ENCODE results near the gene DLX6. TPM values are rescaled to one million over a fixed set of nuclear protein-coding genes. Genes with fewer than 3 reads are reported as not detected.

Gene DLX6
- total RNA-seq, 1 donor: 1.1 TPM

DNA sequence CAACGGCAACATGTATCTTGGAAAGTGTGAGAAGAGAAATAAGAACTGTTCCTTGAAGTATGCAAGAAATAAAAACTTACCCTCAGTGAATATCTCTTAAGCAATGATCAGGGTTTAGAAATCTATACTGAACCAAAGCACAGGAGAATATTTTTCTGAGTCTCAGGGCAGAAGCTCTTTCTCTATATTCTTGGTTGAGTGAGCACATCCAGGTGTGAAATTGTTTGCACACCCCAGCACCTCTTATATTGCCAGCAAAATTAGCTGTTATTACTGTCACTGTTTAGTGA, 8.4 kb downstream of the DLX6 start:
- peaks cover 9% of the 10 kb centered on the region for H3K27me3 ChIP-seq (ENCODE audit: insufficient read depth, low read length)

DNA sequence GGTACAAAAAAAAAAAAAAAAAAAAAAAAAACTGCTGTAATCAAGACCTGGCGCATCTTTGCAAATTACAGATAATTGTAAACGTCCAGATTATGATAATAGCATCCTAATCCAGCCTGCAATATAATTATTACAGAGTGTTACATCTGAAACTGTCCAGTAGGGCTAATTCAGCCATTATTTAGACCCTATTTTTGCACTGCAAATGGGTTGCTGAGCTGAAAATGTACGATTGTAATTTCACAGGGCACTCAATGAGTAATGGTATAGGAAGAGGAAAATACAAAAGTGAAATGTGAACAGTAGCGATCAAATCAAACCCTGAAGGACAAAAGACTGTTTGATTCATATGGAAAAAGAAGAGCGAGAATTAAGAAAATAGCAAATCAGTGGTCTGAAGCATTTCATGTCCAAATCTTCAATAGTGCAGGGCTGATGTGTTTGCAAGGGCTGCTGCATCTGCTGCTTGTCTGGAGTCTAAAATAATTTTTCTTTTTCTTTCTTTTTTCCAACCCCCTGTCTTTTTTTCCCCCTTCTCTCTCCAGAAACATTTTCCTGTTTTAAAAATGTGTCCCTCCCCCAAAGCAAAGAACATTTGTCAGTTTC, 8.9 kb downstream of the DLX6 start:
- Histone ChIP-seq H3K9me3 (ENCODE audit: low read depth, low read length) (no peaks in the 10 kb centered on the region), H3K4me2 (ENCODE audit: insufficient read depth, low read length) (no peak overlapping the region), H3K79me2 (ENCODE audit: insufficient read depth, low read length) (peaks cover under 1% of the 10 kb centered on the region), H2AFZ (ENCODE audit: low read length) (no peak overlapping the region), H4K20me1 (ENCODE audit: insufficient read depth, low read length) (no peaks in the 10 kb centered on the region), H3K4me1 (ENCODE audit: insufficient read depth, low read length) (peaks cover 22% of the 10 kb centered on the region), H3K27me3 (ENCODE audit: insufficient read depth, low read length) (peaks cover 9% of the 10 kb centered on the region), H3K27ac (ENCODE audit: low read depth, low read length) (no peak overlapping the region), H3K4me3 (ENCODE audit: insufficient read depth, low read length) (no peak overlapping the region), H3K36me3 (ENCODE audit: insufficient read depth, low read length) (no peaks in the 10 kb centered on the region)
- no peak for DNase-seq (ENCODE audit: insufficient read length, low spot score, missing footprints)
- TF ChIP-seq, protein P1, sequence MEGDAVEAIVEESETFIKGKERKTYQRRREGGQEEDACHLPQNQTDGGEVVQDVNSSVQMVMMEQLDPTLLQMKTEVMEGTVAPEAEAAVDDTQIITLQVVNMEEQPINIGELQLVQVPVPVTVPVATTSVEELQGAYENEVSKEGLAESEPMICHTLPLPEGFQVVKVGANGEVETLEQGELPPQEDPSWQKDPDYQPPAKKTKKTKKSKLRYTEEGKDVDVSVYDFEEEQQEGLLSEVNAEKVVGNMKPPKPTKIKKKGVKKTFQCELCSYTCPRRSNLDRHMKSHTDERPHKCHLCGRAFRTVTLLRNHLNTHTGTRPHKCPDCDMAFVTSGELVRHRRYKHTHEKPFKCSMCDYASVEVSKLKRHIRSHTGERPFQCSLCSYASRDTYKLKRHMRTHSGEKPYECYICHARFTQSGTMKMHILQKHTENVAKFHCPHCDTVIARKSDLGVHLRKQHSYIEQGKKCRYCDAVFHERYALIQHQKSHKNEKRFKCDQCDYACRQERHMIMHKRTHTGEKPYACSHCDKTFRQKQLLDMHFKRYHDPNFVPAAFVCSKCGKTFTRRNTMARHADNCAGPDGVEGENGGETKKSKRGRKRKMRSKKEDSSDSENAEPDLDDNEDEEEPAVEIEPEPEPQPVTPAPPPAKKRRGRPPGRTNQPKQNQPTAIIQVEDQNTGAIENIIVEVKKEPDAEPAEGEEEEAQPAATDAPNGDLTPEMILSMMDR (IDR thresholded peaks at IDR 0.05; ENCODE audit: extremely low read depth, low read depth, low read length): no peak

More for the DNA sequence above, 8.4 kb downstream of the DLX6 start:
- TF ChIP-seq, protein P1 (IDR thresholded peaks at IDR 0.05; ENCODE audit: extremely low read depth, low read depth, low read length): no peak
- H3K36me3 ChIP-seq (ENCODE audit: insufficient read depth, low read length): no peaks in the 10 kb centered on the region
- H3K79me2 ChIP-seq (ENCODE audit: insufficient read depth, low read length): no peaks in the 10 kb centered on the region
- no peak overlapping the region for H3K4me3 ChIP-seq (ENCODE audit: insufficient read depth, low read length)
- no peak for DNase-seq (ENCODE audit: insufficient read length, low spot score, missing footprints)
- no peak overlapping the region for H2AFZ ChIP-seq (ENCODE audit: low read length)
- H3K4me2 ChIP-seq (ENCODE audit: insufficient read depth, low read length): no peak overlapping the region
- peaks cover 21% of the 10 kb centered on the region for H3K4me1 ChIP-seq (ENCODE audit: insufficient read depth, low read length)
- no peak overlapping the region for H3K27ac ChIP-seq (ENCODE audit: low read depth, low read length)
- H3K9me3 ChIP-seq (ENCODE audit: low read depth, low read length): no peaks in the 10 kb centered on the region
- H4K20me1 ChIP-seq (ENCODE audit: insufficient read depth, low read length): no peaks in the 10 kb centered on the region

DNA sequence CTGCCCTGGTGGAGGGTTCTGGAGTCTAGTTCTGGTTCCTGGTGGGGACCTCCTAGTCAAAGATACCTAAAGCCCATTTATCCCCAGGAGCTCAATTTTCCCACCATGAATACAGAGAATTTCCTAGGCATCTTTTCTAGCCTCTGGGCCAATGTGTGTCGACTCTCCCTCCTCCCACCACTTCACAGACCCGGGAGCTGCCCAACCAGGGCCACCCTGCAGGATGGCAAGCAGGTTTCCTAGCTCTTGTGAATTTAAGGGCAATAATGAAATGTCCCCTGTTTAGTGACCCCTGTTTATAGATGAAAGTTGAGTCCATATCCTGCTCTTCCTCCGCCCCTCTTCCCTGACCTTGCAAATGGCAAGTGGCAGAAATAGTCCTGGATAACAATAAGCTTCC, 9.9 kb downstream of the DLX6 start:
- Histone ChIP-seq H3K79me2 (ENCODE audit: insufficient read depth, low read length) (peaks cover 2% of the 10 kb centered on the region), H2AFZ (ENCODE audit: low read length) (no peak overlapping the region), H3K4me2 (ENCODE audit: insufficient read depth, low read length) (peak overlapping the region; percentile 85), H3K4me3 (ENCODE audit: insufficient read depth, low read length) (no peak overlapping the region), H3K9me3 (ENCODE audit: low read depth, low read length) (no peaks in the 10 kb centered on the region), H4K20me1 (ENCODE audit: insufficient read depth, low read length) (no peaks in the 10 kb centered on the region), H3K36me3 (ENCODE audit: insufficient read depth, low read length) (no peaks in the 10 kb centered on the region), H3K4me1 (ENCODE audit: insufficient read depth, low read length) (peaks cover 31% of the 10 kb centered on the region), H3K27ac (ENCODE audit: low read depth, low read length) (no peak overlapping the region), H3K27me3 (ENCODE audit: insufficient read depth, low read length) (peaks cover 9% of the 10 kb centered on the region)
- TF ChIP-seq, protein P1 (IDR thresholded peaks at IDR 0.05; ENCODE audit: extremely low read depth, low read depth, low read length): no peak
- peak; percentile 78 for DNase-seq (ENCODE audit: insufficient read length, low spot score, missing footprints)

DNA sequence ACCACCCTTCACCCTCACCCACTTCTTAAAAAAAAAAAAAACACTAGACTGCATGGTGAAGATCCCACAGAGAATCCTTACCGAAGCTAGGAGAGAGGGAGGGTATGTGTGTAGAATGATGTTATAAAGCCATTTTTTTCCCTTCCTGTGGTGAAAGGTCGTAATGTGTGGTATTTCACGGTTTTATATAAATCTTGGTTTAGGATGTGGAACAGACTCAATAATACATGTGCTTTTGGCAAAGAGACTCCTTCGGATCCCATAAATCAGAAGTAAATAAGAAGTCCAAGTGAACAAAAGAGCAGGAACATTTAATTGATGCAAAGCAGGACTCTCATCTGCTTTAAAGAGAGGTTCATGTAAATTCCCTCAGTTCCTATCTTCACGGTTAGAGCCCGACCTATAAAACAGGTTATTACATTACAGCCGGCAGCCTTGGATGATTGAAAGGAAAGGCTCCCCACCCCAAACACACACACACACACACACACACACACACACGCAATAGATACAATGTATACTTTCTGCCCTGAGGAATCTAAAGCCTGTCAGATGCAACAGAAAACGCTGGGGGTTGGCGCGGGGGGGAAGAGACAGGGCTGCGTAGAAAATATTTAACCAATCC, 10.5 kb downstream of the DLX6 start:
- peak overlapping the region; percentile 76 for H3K4me3 ChIP-seq (ENCODE audit: insufficient read depth, low read length)
- peaks cover 9% of the 10 kb centered on the region for H3K27me3 ChIP-seq (ENCODE audit: insufficient read depth, low read length)
- no peak overlapping the region for H3K27ac ChIP-seq (ENCODE audit: low read depth, low read length)
- H3K4me2 ChIP-seq (ENCODE audit: insufficient read depth, low read length): peak overlapping the region; percentile 85
- peak; percentile 80 for DNase-seq (ENCODE audit: insufficient read length, low spot score, missing footprints)
- H3K9me3 ChIP-seq (ENCODE audit: low read depth, low read length): no peaks in the 10 kb centered on the region
- peaks cover 2% of the 10 kb centered on the region for H3K36me3 ChIP-seq (ENCODE audit: insufficient read depth, low read length)
- no peaks in the 10 kb centered on the region for H4K20me1 ChIP-seq (ENCODE audit: insufficient read depth, low read length)
- H3K79me2 ChIP-seq (ENCODE audit: insufficient read depth, low read length): peaks cover 5% of the 10 kb centered on the region
- TF ChIP-seq, protein P1 (IDR thresholded peaks at IDR 0.05; ENCODE audit: extremely low read depth, low read depth, low read length): no peak
- peak overlapping the region; percentile 88 for H2AFZ ChIP-seq (ENCODE audit: low read length)
- peaks cover 33% of the 10 kb centered on the region for H3K4me1 ChIP-seq (ENCODE audit: insufficient read depth, low read length)

Data from osteoblast (primary cell).